ENCODE results near the gene GARIN5B.
"Not testable (repeated sequence)": the region's sequence is repeated elsewhere in the genome, so short reads cannot be mapped to it uniquely, and the experiment has no call there.

GARIN5B gene

GRCh38 chr19:55362990-55363716 is at the start of gene GARIN5B:
Gene GARIN5B (minus strand): TSS chr19:55363260. CDS start chr19:55363066, 194 bp downstream.
- DNase-seq: no peak

DNA sequence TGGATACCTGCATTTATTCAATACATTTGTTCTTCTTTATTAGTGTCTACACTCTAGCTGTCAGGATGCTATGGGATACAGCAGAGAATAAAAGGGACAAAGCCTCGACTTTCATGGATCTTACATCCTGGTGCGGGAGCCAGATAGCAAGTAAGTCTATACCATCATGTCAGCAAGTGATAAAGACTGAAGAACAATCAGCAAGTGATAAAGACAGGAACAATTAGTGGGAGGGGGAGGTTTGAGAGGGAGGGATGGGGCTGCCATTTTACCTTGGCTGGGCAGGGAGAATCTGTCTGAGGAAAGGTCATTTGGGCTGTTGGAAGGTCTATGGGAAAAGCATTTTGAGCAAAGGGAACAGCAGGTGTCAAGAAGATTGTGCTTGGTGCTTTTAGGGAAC is 47.1 kb upstream of the GARIN5B start:
- DNase-seq: no peak

- DNase-seq: not testable (repeated sequence)
Observed at GRCh38 chr19:55409179-55409578, 46.1 kb upstream of the GARIN5B start.

DNA sequence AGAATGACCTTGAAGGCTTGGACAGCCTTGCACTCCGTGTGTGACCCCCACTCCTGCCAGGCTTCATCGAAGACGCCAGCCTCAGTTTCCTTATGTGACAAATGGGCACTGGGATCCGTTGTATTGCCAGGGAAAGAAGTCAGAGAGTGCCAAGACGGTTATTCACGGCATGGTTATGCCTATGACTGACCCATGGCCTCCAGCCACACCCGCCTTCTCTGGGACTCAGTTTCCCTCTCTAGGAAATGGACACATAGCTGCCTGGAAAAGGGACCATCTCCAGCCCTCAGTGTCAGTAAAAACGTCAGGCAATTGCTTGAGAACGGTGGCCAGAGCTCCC is 45.4 kb upstream of the GARIN5B start:
- no peak for DNase-seq

- peak; percentile 99 for DNase-seq
Observed at GRCh38 chr19:55407800-55408532, 44.9 kb upstream of the GARIN5B start.

DNA sequence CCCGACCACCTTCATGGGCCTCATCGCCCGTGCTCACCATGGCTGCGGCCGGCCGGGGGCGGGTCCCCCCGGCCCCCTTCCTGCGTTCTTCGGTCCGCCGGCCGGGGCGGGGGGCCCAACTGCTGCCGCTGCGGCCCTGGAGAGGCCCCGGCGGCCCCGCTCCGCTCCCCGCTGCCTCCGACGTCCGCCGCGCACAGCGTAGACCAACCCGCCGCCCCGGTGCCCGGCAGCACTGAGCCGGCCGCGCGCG is 44.4 kb upstream of the GARIN5B start, which contains the start of gene UBE2S:
Gene UBE2S (minus strand): TSS at position 239 of the 250 bp plus-strand sequence. CDS start 199 bp downstream, at position 40.
- not testable (repeated sequence) for DNase-seq

DNA sequence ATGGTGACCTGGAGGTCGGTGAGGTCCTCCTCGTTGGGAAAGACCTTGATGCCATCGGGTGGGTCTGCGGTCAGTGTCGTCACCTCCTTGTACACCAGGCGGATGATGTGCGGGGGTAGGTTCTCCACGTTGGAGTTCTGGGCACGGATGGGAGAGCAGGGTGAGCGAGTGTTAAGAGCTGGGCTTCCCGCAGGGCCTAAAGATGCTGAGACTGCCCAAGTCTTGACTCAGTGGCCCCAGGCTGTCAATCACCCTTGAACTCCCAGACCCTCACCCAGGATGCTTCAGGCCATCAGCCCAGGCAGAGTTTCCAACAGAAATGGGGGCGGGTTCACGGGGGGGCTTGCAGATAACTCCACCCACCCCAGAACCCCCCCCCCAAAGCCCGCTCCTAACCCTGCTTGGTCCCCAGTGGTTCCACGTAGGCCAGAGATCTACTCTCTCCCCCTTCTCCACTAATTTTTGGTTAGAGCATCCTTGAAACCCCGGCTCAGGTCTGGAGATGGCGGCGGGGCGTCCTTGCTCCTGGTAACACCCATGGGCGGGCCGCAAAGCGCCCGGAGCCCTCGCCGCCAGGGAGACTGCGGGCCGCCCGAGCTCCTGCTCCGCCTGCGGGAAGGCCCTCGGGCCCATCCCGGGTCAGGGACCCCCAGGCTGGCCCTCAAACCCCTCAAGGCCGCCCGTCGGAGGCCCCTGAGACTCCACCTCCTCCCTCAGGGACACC is 43.9 kb upstream of the GARIN5B start:
- no peak for DNase-seq

DNA sequence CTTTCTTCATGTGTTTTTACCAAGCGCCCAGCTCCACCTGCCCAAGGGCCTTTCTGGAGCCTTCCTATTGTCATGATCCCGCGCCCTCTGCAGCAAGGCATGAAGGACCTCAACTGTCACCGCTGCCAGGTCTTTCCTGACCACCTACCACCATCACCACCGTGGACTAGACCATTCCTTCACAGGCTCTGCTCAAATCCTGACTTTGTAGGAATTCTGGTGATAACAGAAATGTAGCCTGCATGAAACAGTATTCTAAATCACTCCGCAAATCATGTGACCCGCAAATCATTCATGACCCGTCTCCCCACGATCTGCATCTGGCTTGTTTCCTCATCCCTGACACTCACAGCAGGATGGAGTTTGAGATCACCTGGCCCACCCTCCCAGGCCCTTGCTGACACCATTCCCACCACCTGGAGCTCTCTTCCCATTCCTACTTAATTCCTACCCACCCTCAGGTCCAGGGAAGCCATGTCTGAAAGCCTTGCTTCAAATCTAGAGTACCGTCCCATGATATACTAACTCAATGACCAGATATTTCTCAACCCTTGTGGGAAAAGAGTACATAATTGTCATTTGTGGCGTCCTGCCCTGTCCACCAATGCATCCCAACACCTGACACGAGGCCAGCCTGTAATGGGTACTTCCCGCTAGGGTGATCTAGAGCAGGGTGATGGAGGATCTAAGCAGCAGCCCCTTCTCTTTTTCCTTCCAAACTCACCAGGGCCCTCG is 43.2 kb upstream of the GARIN5B start:
- DNase-seq: no peak

DNA sequence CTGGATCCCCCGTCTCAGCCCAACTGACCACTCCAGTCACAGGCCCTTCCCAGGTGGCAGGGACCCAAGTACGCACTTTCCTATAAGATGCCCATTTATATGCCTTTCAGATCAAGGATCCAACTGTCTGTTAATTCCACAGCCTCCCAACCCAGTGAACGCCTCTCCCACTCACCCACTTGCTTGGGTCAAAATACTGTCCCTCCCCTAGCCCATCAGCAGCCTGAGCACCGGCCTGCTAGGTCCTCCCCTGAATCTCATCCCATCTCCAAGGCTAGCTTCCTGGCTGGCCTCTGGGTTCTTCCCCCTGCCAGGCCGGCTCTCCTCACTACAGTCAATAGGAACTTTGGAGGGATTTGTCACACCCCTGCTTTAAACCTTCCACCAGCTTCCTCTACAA is 42.6 kb upstream of the GARIN5B start:
- DNase-seq: no peak

- DNase-seq: no peak
Observed at GRCh38 chr19:55402509-55402908, 39.4 kb upstream of the GARIN5B start.

- DNase-seq: not testable (repeated sequence)
Observed at GRCh38 chr19:55401390-55401789, 38.3 kb upstream of the GARIN5B start.

- DNase-seq: no peak
Observed at GRCh38 chr19:55400281-55401087, 37.4 kb upstream of the GARIN5B start.

DNA sequence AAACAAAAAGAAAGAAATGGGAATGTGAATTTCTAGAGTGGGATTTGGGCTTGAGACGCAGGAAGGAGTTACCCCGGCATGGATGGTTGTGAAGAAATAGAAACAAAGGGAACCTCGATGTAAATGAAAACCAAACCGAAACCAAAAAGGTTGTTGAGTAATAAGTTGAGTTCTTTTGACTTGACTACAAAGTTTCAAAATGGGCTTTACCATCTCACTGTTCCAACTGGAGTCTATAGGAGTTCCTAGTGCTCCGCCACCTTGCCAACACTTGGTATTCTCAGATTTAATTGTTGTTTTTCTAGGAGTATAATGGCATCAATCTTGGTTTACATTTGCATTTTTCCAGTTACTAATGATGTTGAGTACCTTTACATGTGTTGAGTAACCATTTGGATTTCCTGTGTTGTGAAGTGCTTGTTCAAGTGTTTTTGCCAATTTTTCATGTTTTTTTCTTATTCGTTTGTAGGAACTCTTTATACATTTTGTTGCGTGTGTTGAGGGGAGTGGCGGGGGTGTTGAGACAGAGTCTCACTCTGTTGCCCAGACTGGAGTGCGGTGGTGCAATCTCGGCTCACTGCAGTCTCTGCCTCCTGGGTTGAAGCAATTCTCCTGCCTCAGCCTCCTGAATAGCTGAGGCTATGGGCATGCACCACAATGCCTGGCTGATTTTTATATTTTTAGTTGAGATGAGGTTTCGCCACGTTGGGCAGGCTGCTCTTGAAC is 35.3 kb upstream of the GARIN5B start:
- DNase-seq: no peak

DNA sequence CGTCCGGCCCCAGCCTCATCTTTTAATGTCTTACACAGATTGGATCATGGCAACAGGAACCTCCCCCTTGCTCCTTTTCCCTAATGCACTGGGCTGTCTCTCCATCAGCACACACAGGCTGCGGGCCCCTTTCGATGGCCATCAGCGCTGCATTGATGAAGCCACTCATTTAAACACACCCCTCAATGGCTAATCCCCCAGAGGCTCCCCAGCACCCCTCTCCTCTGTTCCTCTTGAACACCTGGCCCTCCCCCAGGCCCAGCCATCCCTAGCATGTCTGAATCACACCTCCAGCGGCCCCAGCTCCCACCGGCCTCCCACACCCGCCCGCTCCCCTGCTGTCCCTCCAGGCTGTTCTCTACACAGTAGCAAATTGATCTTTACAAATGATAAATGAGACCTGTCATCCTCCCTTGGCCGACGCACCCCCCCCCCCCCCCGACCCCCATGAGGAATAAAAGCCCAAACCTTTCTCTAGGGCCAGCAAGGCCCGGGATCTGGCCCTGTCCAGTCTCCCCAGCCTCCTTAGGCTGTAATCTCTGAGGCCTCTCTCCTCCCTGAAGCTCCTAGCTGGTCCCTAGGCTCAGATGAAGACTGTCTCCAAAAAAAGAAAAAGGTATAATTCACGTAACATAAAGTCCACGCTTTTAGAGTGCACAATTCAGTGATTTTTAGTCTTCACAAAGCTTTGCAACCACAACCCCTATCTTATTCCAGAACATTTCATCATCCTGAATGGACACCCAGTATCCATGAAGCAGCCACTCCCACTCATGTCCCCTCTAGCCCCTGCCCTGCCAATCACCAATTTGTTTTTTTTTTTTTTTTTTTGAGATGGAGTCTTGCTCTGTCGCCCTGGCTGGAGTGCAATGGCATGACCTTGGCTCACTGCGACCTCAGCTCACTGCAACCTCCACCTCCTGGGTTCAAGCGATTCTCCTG is 30.0 kb upstream of the GARIN5B start:
- DNase-seq: no peak

GRCh38 chr19:55391702-55392615 is 28.9 kb upstream of the GARIN5B start:
- no peak for DNase-seq

- DNase-seq: no peak
Observed at GRCh38 chr19:55391191-55391670, 28.2 kb upstream of the GARIN5B start.

- DNase-seq: no peak
Observed at GRCh38 chr19:55390461-55390880, 27.4 kb upstream of the GARIN5B start.

GRCh38 chr19:55389386-55390317 is 26.6 kb upstream of the GARIN5B start:
- DNase-seq: no peak
